Common myeloid progenitor, CD34-positive (primary cell): Measurements from ENCODE around the gene PTPRO.
A peak's percentile ranks its signal among the peaks of the same experiment; 100 is the strongest.

Source experiments
- CTCF ChIA-PET: fragments of 350-600 bp; sonication (Branson Sonifier 250); formaldehyde crosslinking; loops from one replicate; lab custom pipeline; 2021; ENCODE audit warnings: antibody characterized with exemption; lab: Charles Lee
- POLR2A ChIA-PET: fragments of 350-600 bp; sonication (Branson Sonifier 250); formaldehyde crosslinking; loops from one replicate; lab custom pipeline; 2021; ENCODE audit warnings: antibody characterized with exemption; lab: Charles Lee
- DNase-seq, 3 donors: peaks; one replicate each; pipeline versions ENCODE4 v3.0.0 to v3.0.0-alpha.2; 2013
- H3K27ac ChIP-seq, 2 experiments: 1 replicate in 1 of 2; 2 replicates in 1 of 2; pipeline ENCODE4 v1.7.0; 2013; ENCODE audit warnings: inconsistent platforms in 2 of 2, low read length in 2 of 2, mild to moderate bottlenecking in 2 of 2, low read depth in 1 of 2, moderate library complexity in 1 of 2; ENCODE audit not compliant: severe bottlenecking in 2 of 2, insufficient read depth in 1 of 2, poor library complexity in 1 of 2
- H3K27me3 ChIP-seq, 5 experiments: replicated peaks in 2 of 5; 1 replicate in 3 of 5; 2 replicates in 2 of 5; pipeline versions ENCODE4 v1.6.1 to v1.7.0; 2013; ENCODE audit warnings: low read length in 4 of 5, mild to moderate bottlenecking in 2 of 5, moderate library complexity in 2 of 5, inconsistent platforms in 1 of 5; ENCODE audit not compliant: insufficient read depth in 5 of 5, control insufficient read depth in 4 of 5
- H3K36me3 ChIP-seq, 4 experiments: 1 replicate in 2 of 4; 2 replicates in 2 of 4; pipeline versions ENCODE4 v1.6.1 to v1.7.0; 2013; ENCODE audit warnings: low read length in 3 of 4, control low read depth in 1 of 4, mild to moderate bottlenecking in 1 of 4; ENCODE audit not compliant: control insufficient read depth in 4 of 4, insufficient read depth in 4 of 4
- H3K4me1 ChIP-seq, 4 experiments: 1 replicate in 3 of 4; 2 replicates in 1 of 4; pipeline versions ENCODE4 v1.6.1 to v1.7.1; 2013; ENCODE audit warnings: low read length in 3 of 4, mild to moderate bottlenecking in 3 of 4, control low read depth in 1 of 4, inconsistent platforms in 1 of 4, moderate library complexity in 1 of 4; ENCODE audit not compliant: control insufficient read depth in 4 of 4, insufficient read depth in 4 of 4; ENCODE audit errors: control extremely low read depth in 1 of 4
- H3K4me3 ChIP-seq, 7 experiments: 1 replicate in 4 of 7; 2 replicates in 3 of 7; pipeline versions ENCODE4 v1.5.1 to v1.7.0; 2013; ENCODE audit warnings: mild to moderate bottlenecking in 7 of 7, low read length in 6 of 7, moderate library complexity in 6 of 7, inconsistent platforms in 2 of 7, low read depth in 2 of 7, control low read depth in 1 of 7; ENCODE audit not compliant: insufficient read depth in 4 of 7, control insufficient read depth in 1 of 7; ENCODE audit errors: extremely low read depth in 1 of 7
- H3K9me3 ChIP-seq, 5 experiments: 1 replicate in 4 of 5; 2 replicates in 1 of 5; pipeline versions ENCODE4 v1.6.1 to v1.7.1; 2013; ENCODE audit warnings: low read length in 4 of 5, mild to moderate bottlenecking in 2 of 5, inconsistent platforms in 1 of 5, low read depth in 1 of 5, moderate library complexity in 1 of 5; ENCODE audit not compliant: control insufficient read depth in 4 of 5, insufficient read depth in 2 of 5; ENCODE audit errors: control extremely low read depth in 1 of 5
- WGBS: methylation state at CpG from one replicate; pipeline ENCODE4 v1.1.5; 2013; ENCODE audit not compliant: insufficient coverage; 5-methylcytosine and 5-hydroxymethylcytosine counted together

PTPRO gene

DNA sequence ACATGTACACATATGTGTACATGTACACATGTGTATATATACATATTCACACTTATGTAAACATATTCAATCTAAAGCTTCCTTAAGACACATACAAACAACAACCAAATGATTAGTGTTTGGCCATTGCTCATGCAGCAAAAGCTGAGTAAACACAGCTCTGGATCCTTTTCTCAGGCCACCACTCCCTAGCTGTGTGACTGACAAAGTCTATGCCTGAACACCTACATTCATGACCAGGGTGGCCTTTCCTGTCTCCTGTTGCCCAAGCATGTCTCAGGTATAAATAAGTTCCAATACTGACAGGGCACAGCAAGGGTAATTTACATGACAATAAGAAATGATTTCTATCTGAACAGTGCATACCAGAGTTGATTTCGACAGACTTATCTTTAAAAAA is 1.4 kb upstream of the PTPRO start:
- no peak for DNase-seq
- POLR2A ChIA-PET: no interaction called here

DNA sequence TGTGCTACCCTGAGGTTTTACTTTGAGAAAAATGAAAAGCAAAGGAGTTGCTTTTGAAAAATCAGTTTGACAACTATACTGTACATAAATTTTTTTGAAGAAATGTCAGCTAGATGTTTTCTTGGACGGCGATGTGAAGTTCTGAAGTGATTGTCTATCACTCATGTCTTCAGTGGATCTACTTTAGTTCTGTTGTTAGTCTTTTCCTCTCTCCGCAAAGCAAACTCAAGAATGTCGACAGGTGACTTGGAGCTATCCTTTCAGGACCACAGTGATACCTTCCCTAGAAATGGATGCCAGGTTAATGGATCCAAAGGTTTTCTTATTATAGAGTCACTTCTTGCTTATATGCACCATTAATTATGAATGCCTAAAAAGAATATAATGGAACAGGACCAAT is 1.2 kb downstream of the PTPRO start:
- peaks cover 4 to 11% (median 9%) of the 10 kb centered on the region in 4 experiments for H3K4me1 ChIP-seq
- H3K36me3 ChIP-seq: no peaks in the 10 kb centered on the region
- peak in 1 of 3 donors; percentile 6 for DNase-seq
- 70% methylated on average over 2 of the region's 4 CpGs for WGBS
- H3K9me3 ChIP-seq: peaks cover 0 to 1% (median 0%) of the 10 kb centered on the region in 5 experiments
- ChIA-PET POLR2A (no interaction called here), CTCF (no interaction called here)
- peaks cover 17 to 82% (median 42%) of the 10 kb centered on the region in 5 experiments for H3K27me3 ChIP-seq
- no peak overlapping the region for H3K4me3 ChIP-seq
- H3K27ac ChIP-seq: no peak overlapping the region

More for the DNA sequence above, 1.4 kb upstream of the PTPRO start:
- H3K27ac ChIP-seq: no peak overlapping the region
- CTCF ChIA-PET: no interaction called here
- WGBS: no CpG with 5 or more reads among the region's 1 CpG
- peaks cover 4 to 11% (median 9%) of the 10 kb centered on the region in 4 experiments for H3K4me1 ChIP-seq
- peaks cover 18 to 86% (median 46%) of the 10 kb centered on the region in 5 experiments for H3K27me3 ChIP-seq
- H3K36me3 ChIP-seq: no peaks in the 10 kb centered on the region
- H3K4me3 ChIP-seq: no peak overlapping the region
- H3K9me3 ChIP-seq: peaks cover 0 to 1% (median 0%) of the 10 kb centered on the region in 5 experiments

- 100% methylated on average over 2 of the region's 5 CpGs for WGBS
- no peaks in the 10 kb centered on the region for H3K9me3 ChIP-seq
- CTCF ChIA-PET: no interaction called here
- no peak overlapping the region for H3K27ac ChIP-seq
- no peak for DNase-seq
- no peak overlapping the region for H3K4me3 ChIP-seq
- peaks cover 6 to 53% (median 19%) of the 10 kb centered on the region in 5 experiments for H3K27me3 ChIP-seq
- POLR2A ChIA-PET: no interaction called here
- no peaks in the 10 kb centered on the region for H3K36me3 ChIP-seq
- H3K4me1 ChIP-seq: no peaks in the 10 kb centered on the region
These were observed 7.6 kb downstream of the PTPRO start for GRCh38 chr12:15329891-15330290.

DNA sequence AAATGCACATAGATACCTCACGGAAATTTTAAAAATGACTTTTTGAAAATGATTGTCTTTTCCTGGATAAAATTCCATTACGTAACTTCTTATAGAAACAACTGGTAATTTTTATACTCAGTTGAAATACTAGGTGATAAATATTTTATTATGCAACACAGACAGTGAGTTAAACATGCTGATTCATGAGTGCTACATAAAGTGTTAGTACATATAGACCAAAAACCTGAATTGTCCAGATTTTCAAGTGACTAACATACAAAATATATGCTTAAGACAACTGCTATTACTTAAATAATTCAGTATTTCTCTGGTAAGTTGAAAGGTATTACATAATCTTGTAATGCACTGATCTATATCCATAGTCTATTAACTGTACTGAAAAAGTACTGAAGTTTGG is 11.9 kb downstream of the PTPRO start:
- DNase-seq: no peak
- CTCF ChIA-PET: no interaction called here
- POLR2A ChIA-PET: no interaction called here

GRCh38 chr12:15335959-15336358 is 13.7 kb downstream of the PTPRO start:
- 100% methylated on average over 2 of the region's 2 CpGs for WGBS
- no peaks in the 10 kb centered on the region for H3K4me1 ChIP-seq
- H3K4me3 ChIP-seq: no peak overlapping the region
- peaks cover 2 to 49% (median 13%) of the 10 kb centered on the region in 5 experiments for H3K27me3 ChIP-seq
- H3K36me3 ChIP-seq: no peaks in the 10 kb centered on the region
- ChIA-PET POLR2A (no interaction called here), CTCF (no interaction called here)
- DNase-seq: no peak
- no peaks in the 10 kb centered on the region for H3K9me3 ChIP-seq
- H3K27ac ChIP-seq: no peak overlapping the region

More for the DNA sequence above, 11.9 kb downstream of the PTPRO start:
- no peak overlapping the region for H3K4me3 ChIP-seq
- H3K4me1 ChIP-seq: no peaks in the 10 kb centered on the region
- WGBS: no CpG with 5 or more reads among the region's 2 CpGs
- no peaks in the 10 kb centered on the region for H3K36me3 ChIP-seq
- no peak overlapping the region for H3K27ac ChIP-seq
- H3K9me3 ChIP-seq: no peaks in the 10 kb centered on the region
- H3K27me3 ChIP-seq: peaks cover 5 to 57% (median 8%) of the 10 kb centered on the region in 5 experiments

GRCh38 chr12:15336768-15337553 is 14.7 kb downstream of the PTPRO start:
- peaks cover 2 to 42% (median 13%) of the 10 kb centered on the region in 5 experiments for H3K27me3 ChIP-seq
- POLR2A ChIA-PET: no interaction called here

GRCh38 chr12:15341371-15341770 is 19.1 kb downstream of the PTPRO start:
- no peaks in the 10 kb centered on the region for H3K4me1 ChIP-seq
- H3K9me3 ChIP-seq: peaks cover 0 to 2% (median 0%) of the 10 kb centered on the region in 5 experiments
- H3K4me3 ChIP-seq: no peak overlapping the region
- no peak for DNase-seq
- no peak overlapping the region for H3K27ac ChIP-seq
- CTCF ChIA-PET: interaction anchor here (1.2 kb wide), 1 partner anchor 133 kb away, joined by 3 read pairs; no protein-coding TSS in a partner anchor
- POLR2A ChIA-PET: interaction anchor here (1.0 kb wide), 1 partner anchor 50 kb away, joined by 3 read pairs; no protein-coding TSS in a partner anchor
- no peaks in the 10 kb centered on the region for H3K36me3 ChIP-seq
- peaks cover 2 to 25% (median 10%) of the 10 kb centered on the region in 5 experiments for H3K27me3 ChIP-seq

More at GRCh38 chr12:15336768-15337553, 14.7 kb downstream of the PTPRO start:
- no peak for DNase-seq
- 66% methylated on average over 5 of the region's 9 CpGs for WGBS
- CTCF ChIA-PET: no interaction called here
- Histone ChIP-seq H3K9me3 (no peaks in the 10 kb centered on the region), H3K27ac (no peak overlapping the region), H3K4me3 (no peak overlapping the region), H3K36me3 (no peaks in the 10 kb centered on the region), H3K4me1 (no peaks in the 10 kb centered on the region)
